ENCODE data around the gene MFSD12. TPM values are rescaled to one million over a fixed set of nuclear protein-coding genes. Genes with fewer than 3 reads are reported as not detected.
A peak's percentile ranks its signal among the peaks of the same experiment; 100 is the strongest.

MFSD12 gene
- total RNA-seq, 1 experiment from 2014 or later, result 121 TPM

DNA sequence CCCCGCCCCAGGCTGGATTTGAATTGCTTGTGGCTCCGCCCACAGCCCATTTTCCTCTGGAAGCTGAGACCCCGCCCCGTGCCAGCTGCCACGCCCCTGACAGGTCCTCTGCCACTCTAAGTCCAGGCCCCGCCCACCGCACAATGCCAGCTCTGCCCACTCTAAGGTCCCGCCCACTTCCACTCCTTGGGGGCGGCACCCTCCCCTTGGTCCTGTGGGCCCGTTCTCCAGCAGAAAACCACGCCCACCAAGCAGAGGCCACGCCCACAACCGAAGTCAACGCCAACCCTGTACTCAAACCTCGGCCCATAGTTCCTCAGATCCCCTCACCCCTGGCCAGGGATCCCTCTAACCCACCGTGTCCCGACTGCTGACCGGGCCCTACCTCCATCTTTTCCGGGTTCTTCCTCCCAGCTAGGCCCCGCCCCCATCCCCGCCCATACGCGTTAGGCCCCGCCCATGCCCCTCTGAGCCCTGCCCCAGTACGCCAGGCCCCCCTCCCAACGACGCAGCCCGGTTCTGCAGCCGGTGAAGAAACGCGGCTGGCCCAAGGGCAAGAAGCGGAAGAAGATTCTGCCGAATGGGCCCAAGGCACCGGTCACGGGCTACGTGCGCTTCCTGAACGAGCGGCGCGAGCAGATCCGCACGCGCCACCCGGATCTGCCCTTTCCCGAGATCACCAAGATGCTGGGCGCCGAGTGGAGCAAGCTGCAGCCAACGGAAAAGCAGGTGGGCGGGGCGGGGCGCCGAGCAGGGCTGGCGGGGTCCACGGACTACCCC, 16.7 kb upstream of the MFSD12 start:
- ATAC-seq, result peak; percentile 70
- Histone ChIP-seq H3K4me3 (ENCODE audit: low read length) (peak overlapping the region; percentile 95), H3K36me3 (ENCODE audit: low read depth, low read length) (peaks cover 3% of the 10 kb centered on the region), H3K4me2 (ENCODE audit: low read length) (peak overlapping the region; percentile 93), H3K79me2 (ENCODE audit: low read length) (peaks cover 12% of the 10 kb centered on the region), H4K20me1 (ENCODE audit: low read length) (no peaks in the 10 kb centered on the region), H3K27ac (ENCODE audit: low read length) (no peak overlapping the region), H3K9me2 (replicated peaks; ENCODE audit: low read length) (no peaks in the 10 kb centered on the region), H3K9me3 (ENCODE audit: low read length) (no peaks in the 10 kb centered on the region), H3K4me1 (ENCODE audit: insufficient read depth, low read length) (peaks cover 4% of the 10 kb centered on the region; the same call in 1 of the 2 replicates), H2AFZ (ENCODE audit: low read length) (peak overlapping the region; percentile 64), H3K9ac (ENCODE audit: low read length) (peak overlapping the region; percentile 88), H3K27me3 (ENCODE audit: low read length) (no peaks in the 10 kb centered on the region), H3F3A (ENCODE audit: low read length, unreplicated experiment) (no peaks in the 10 kb centered on the region)
- POLR2A ChIA-PET (ENCODE audit: unreplicated experiment), result interaction anchor here (0.6 kb wide), 1 partner anchor 1045 kb away, joined by 3 read pairs; no protein-coding TSS in a partner anchor
- intact Hi-C loops (cut with micrococcal nuclease), result no loop called here
- no TSS peak for BruUV-seq (replicated peaks)
- TF ChIP-seq, protein P1, sequence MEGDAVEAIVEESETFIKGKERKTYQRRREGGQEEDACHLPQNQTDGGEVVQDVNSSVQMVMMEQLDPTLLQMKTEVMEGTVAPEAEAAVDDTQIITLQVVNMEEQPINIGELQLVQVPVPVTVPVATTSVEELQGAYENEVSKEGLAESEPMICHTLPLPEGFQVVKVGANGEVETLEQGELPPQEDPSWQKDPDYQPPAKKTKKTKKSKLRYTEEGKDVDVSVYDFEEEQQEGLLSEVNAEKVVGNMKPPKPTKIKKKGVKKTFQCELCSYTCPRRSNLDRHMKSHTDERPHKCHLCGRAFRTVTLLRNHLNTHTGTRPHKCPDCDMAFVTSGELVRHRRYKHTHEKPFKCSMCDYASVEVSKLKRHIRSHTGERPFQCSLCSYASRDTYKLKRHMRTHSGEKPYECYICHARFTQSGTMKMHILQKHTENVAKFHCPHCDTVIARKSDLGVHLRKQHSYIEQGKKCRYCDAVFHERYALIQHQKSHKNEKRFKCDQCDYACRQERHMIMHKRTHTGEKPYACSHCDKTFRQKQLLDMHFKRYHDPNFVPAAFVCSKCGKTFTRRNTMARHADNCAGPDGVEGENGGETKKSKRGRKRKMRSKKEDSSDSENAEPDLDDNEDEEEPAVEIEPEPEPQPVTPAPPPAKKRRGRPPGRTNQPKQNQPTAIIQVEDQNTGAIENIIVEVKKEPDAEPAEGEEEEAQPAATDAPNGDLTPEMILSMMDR (conservative IDR thresholded peaks at IDR 0.05; ENCODE audit: low read depth, low read length), result no peak
- TF ChIP-seq EZH2 (IDR thresholded peaks at IDR 0.05; ENCODE audit: low read length, unreplicated experiment), result no peak
- CTCF ChIA-PET, result interaction anchor here (0.7 to 1.0 kb wide), 2 partner anchors 9 to 153 kb away, joined by 3 to 9 read pairs; no protein-coding TSS in a partner anchor
- peak; percentile 97 for DNase-seq

DNA sequence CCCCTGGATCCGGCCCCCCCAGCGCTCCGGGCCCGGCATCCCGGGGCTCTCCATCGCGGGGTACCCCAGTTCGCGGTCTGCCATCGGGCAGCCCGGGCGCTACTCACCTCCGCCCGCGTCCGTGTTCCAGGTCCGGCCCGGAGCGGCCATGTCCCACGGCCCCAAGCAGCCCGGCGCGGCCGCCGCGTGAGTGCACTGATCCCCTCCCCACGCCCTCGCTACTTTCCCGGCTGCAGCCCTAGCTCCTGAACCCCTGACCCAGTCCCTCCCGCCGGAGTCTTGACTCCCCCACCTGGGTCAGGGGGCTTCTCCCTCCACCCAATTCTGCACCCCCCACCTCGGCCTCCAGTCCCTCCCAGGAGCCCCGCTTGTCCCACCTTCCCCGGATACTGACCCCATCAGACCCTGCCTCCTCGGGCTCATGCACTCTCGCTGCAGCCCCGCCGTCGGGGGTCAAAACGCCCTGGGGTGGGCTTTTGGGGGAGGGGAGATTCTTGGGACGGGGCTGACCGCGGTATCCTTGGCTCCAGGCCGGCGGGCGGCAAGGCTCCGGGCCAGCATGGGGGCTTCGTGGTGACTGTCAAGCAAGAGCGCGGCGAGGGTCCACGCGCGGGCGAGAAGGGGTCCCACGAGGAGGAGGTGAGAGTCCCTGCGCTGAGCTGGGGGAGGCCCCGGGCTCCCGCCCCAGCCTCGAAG, 15.9 kb upstream of the MFSD12 start:
- peak overlapping the region; percentile 64 for H2AFZ ChIP-seq (ENCODE audit: low read length)
- H3K79me2 ChIP-seq (ENCODE audit: low read length), result peaks cover 12% of the 10 kb centered on the region
- no peaks in the 10 kb centered on the region for H3K27me3 ChIP-seq (ENCODE audit: low read length)
- no TSS peak for BruUV-seq (replicated peaks)
- H3K9me2 ChIP-seq (replicated peaks; ENCODE audit: low read length), result no peaks in the 10 kb centered on the region
- peaks cover 3% of the 10 kb centered on the region for H3K36me3 ChIP-seq (ENCODE audit: low read depth, low read length)
- CTCF ChIA-PET, result interaction anchor here (1.0 kb wide), 1 partner anchor 9 kb away, joined by 9 read pairs; no protein-coding TSS in a partner anchor
- peak overlapping the region; percentile 93 for H3K4me2 ChIP-seq (ENCODE audit: low read length)
- peak overlapping the region; percentile 45 for H3K27ac ChIP-seq (ENCODE audit: low read length)
- no peaks in the 10 kb centered on the region for H4K20me1 ChIP-seq (ENCODE audit: low read length)
- DNase-seq, result no peak
- peak; percentile 6; the same call in 1 of the 2 replicates for ATAC-seq
- peaks cover 4% of the 10 kb centered on the region; the same call in 1 of the 2 replicates for H3K4me1 ChIP-seq (ENCODE audit: insufficient read depth, low read length)
- POLR2A ChIA-PET (ENCODE audit: unreplicated experiment), result interaction anchor here (0.6 kb wide), 1 partner anchor 1044 kb away, joined by 3 read pairs; no protein-coding TSS in a partner anchor
- intact Hi-C loops (cut with micrococcal nuclease), result no loop called here
- H3K4me3 ChIP-seq (ENCODE audit: low read length), result peak overlapping the region; percentile 95
- TF ChIP-seq, protein P1 (conservative IDR thresholded peaks at IDR 0.05; ENCODE audit: low read depth, low read length), result no peak
- TF ChIP-seq EZH2 (IDR thresholded peaks at IDR 0.05; ENCODE audit: low read length, unreplicated experiment), result no peak
- no peak for TF ChIP-seq EZH2phosphoT487 (IDR thresholded peaks at IDR 0.05; ENCODE audit: borderline replicate concordance, low read length)
- no peaks in the 10 kb centered on the region for H3F3A ChIP-seq (ENCODE audit: low read length, unreplicated experiment)
- H3K9me3 ChIP-seq (ENCODE audit: low read length), result no peaks in the 10 kb centered on the region
- H3K9ac ChIP-seq (ENCODE audit: low read length), result peak overlapping the region; percentile 88

Data from PC-3 (cell line).